SK-N-SH treated with all-trans-retinoic acid at 6 μM for 48 hours (cell line): Measurements from ENCODE around the gene NEB.

Source experiments
- ARNTL ChIP-seq: fragments of 450-650 bp; formaldehyde crosslinking; IDR thresholded peaks from 2 replicates; pipeline ENCODE4 v1.5.0; 2020; ENCODE audit warnings: low read depth, mild to moderate bottlenecking, moderate library complexity, borderline replicate concordance
- BACH2 ChIP-seq: fragments of 250-450 bp; sonication (Bioruptor Pico); IDR thresholded peaks from 2 replicates; pipeline ENCODE4 v1.9.0; 2021; ENCODE audit warnings: mild to moderate bottlenecking, borderline replicate concordance
- ESRRG ChIP-seq: fragments of 250-450 bp; sonication (Bioruptor Pico); IDR thresholded peaks from 2 replicates; pipeline ENCODE4 v1.6.1; 2021; ENCODE audit warnings: mild to moderate bottlenecking
- TOX ChIP-seq: fragments of 250-450 bp; sonication (Bioruptor Pico); IDR thresholded peaks from 2 replicates; pipeline ENCODE4 v1.8.0; 2021; ENCODE audit warnings: mild to moderate bottlenecking, moderate library complexity, borderline replicate concordance
- ZFP3 ChIP-seq: fragments of 250-450 bp; sonication (Bioruptor Pico); IDR thresholded peaks from 2 replicates; pipeline ENCODE4 v1.5.0; 2020; ENCODE audit warnings: mild to moderate bottlenecking, moderate library complexity
- ZFP30 ChIP-seq: fragments of 450-650 bp; formaldehyde crosslinking; IDR thresholded peaks from 2 replicates; pipeline ENCODE4 v1.5.0; 2022; ENCODE audit warnings: mild to moderate bottlenecking, moderate library complexity
- ZNF8 ChIP-seq: fragments of 450-650 bp; formaldehyde crosslinking; IDR thresholded peaks from 2 replicates; pipeline ENCODE4 v1.5.0; 2020; ENCODE audit warnings: mild to moderate bottlenecking, moderate library complexity
- TF ChIP-seq, protein P1 (sequence below): fragments of 250-450 bp; sonication (Bioruptor Pico); IDR thresholded peaks from 2 replicates; pipeline ENCODE4 v1.8.0; 2020; ENCODE audit warnings: mild to moderate bottlenecking, moderate library complexity, borderline replicate concordance
- TF ChIP-seq, protein P2 (sequence below): fragments of 250-450 bp; sonication (Bioruptor Pico); IDR thresholded peaks from 2 replicates; pipeline ENCODE4 v1.5.1; 2021; ENCODE audit warnings: mild to moderate bottlenecking, moderate library complexity
- TF ChIP-seq, protein P3 (sequence below): fragments of 250-450 bp; sonication (Bioruptor Pico); IDR thresholded peaks from 2 replicates; pipeline ENCODE4 v1.5.0; 2020; ENCODE audit warnings: mild to moderate bottlenecking, moderate library complexity
- TF ChIP-seq, protein P4 (sequence below): fragments of 250-450 bp; sonication (Bioruptor Pico); IDR thresholded peaks from 2 replicates; pipeline ENCODE4 v1.8.0; 2021; ENCODE audit warnings: low read depth, mild to moderate bottlenecking, moderate library complexity, borderline replicate concordance
- TF ChIP-seq, protein P5 (sequence below): fragments of 250-450 bp; sonication (Bioruptor Pico); IDR thresholded peaks from 2 replicates; pipeline ENCODE4 v1.5.1; 2020; ENCODE audit warnings: low read depth, mild to moderate bottlenecking, moderate library complexity

DNA sequence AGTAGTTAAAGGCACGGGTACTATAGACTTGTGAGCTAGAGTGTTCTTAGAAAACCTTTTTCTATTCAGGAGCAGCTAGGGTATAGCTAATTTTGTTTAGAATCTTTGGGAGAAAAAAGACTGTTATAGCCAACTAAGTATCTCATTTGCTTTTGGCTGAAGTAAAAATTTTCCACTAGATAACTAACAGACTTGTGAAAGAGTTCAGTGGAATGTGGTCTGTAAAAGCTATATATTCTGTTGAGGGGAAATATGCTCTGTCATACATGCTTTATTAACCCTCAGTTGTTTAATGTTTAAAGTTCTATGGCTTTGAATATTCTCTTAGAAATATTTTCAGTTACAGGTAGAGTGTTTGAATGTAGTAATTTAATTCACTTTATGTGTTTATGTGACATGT lies 274.9 kb downstream of the NEB start:
- TF ChIP-seq, protein P1, sequence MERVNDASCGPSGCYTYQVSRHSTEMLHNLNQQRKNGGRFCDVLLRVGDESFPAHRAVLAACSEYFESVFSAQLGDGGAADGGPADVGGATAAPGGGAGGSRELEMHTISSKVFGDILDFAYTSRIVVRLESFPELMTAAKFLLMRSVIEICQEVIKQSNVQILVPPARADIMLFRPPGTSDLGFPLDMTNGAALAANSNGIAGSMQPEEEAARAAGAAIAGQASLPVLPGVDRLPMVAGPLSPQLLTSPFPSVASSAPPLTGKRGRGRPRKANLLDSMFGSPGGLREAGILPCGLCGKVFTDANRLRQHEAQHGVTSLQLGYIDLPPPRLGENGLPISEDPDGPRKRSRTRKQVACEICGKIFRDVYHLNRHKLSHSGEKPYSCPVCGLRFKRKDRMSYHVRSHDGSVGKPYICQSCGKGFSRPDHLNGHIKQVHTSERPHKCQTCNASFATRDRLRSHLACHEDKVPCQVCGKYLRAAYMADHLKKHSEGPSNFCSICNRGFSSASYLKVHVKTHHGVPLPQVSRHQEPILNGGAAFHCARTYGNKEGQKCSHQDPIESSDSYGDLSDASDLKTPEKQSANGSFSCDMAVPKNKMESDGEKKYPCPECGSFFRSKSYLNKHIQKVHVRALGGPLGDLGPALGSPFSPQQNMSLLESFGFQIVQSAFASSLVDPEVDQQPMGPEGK (CRISPR knock-in tag), result no peak
- no peak for TF ChIP-seq ZNF8 (CRISPR knock-in tag)
- no peak for TF ChIP-seq ZFP30 (CRISPR knock-in tag)
- TF ChIP-seq, protein P2, sequence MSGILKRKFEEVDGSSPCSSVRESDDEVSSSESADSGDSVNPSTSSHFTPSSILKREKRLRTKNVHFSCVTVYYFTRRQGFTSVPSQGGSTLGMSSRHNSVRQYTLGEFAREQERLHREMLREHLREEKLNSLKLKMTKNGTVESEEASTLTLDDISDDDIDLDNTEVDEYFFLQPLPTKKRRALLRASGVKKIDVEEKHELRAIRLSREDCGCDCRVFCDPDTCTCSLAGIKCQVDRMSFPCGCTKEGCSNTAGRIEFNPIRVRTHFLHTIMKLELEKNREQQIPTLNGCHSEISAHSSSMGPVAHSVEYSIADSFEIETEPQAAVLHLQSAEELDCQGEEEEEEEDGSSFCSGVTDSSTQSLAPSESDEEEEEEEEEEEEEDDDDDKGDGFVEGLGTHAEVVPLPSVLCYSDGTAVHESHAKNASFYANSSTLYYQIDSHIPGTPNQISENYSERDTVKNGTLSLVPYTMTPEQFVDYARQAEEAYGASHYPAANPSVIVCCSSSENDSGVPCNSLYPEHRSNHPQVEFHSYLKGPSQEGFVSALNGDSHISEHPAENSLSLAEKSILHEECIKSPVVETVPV, result no peak
- TF ChIP-seq TOX (CRISPR knock-in tag), result no peak
- TF ChIP-seq, protein P3, sequence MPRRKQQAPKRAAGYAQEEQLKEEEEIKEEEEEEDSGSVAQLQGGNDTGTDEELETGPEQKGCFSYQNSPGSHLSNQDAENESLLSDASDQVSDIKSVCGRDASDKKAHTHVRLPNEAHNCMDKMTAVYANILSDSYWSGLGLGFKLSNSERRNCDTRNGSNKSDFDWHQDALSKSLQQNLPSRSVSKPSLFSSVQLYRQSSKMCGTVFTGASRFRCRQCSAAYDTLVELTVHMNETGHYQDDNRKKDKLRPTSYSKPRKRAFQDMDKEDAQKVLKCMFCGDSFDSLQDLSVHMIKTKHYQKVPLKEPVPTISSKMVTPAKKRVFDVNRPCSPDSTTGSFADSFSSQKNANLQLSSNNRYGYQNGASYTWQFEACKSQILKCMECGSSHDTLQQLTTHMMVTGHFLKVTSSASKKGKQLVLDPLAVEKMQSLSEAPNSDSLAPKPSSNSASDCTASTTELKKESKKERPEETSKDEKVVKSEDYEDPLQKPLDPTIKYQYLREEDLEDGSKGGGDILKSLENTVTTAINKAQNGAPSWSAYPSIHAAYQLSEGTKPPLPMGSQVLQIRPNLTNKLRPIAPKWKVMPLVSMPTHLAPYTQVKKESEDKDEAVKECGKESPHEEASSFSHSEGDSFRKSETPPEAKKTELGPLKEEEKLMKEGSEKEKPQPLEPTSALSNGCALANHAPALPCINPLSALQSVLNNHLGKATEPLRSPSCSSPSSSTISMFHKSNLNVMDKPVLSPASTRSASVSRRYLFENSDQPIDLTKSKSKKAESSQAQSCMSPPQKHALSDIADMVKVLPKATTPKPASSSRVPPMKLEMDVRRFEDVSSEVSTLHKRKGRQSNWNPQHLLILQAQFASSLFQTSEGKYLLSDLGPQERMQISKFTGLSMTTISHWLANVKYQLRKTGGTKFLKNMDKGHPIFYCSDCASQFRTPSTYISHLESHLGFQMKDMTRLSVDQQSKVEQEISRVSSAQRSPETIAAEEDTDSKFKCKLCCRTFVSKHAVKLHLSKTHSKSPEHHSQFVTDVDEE (CRISPR knock-in tag), result no peak
- no peak for TF ChIP-seq ESRRG
- no peak for TF ChIP-seq ZFP3
- TF ChIP-seq, protein P4, sequence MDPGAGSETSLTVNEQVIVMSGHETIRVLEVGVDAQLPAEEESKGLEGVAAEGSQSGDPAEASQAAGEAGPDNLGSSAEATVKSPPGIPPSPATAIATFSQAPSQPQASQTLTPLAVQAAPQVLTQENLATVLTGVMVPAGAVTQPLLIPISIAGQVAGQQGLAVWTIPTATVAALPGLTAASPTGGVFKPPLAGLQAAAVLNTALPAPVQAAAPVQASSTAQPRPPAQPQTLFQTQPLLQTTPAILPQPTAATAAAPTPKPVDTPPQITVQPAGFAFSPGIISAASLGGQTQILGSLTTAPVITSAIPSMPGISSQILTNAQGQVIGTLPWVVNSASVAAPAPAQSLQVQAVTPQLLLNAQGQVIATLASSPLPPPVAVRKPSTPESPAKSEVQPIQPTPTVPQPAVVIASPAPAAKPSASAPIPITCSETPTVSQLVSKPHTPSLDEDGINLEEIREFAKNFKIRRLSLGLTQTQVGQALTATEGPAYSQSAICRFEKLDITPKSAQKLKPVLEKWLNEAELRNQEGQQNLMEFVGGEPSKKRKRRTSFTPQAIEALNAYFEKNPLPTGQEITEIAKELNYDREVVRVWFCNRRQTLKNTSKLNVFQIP (CRISPR knock-in tag), result no peak
- TF ChIP-seq, protein P5, sequence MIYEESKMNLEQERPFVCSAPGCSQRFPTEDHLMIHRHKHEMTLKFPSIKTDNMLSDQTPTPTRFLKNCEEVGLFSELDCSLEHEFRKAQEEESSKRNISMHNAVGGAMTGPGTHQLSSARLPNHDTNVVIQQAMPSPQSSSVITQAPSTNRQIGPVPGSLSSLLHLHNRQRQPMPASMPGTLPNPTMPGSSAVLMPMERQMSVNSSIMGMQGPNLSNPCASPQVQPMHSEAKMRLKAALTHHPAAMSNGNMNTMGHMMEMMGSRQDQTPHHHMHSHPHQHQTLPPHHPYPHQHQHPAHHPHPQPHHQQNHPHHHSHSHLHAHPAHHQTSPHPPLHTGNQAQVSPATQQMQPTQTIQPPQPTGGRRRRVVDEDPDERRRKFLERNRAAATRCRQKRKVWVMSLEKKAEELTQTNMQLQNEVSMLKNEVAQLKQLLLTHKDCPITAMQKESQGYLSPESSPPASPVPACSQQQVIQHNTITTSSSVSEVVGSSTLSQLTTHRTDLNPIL (CRISPR knock-in tag), result no peak
- no peak for TF ChIP-seq BACH2 (CRISPR knock-in tag)
- no peak for TF ChIP-seq ARNTL (CRISPR knock-in tag)
